Skin epidermis (tissue), 12 donors: ENCODE results near the gene EHD4.
A peak's percentile ranks its signal among the peaks of the same experiment; 100 is the strongest.

Experiments
- H3K27ac ChIP-seq, 21 experiments: fragments of 200-600 bp; sonication (generic) in 11 of 21; one replicate each; pipeline ENCODE4 v1.5.0; 2020; ENCODE audit warnings: mild to moderate bottlenecking in 3 of 21, inconsistent platforms in 2 of 21, moderate library complexity in 2 of 21
- H3K4me3 ChIP-seq, 7 experiments: fragments of 200-600 bp; sonication (generic) in 2 of 7; one replicate each; pipeline ENCODE4 v1.5.0; 2020; ENCODE audit warnings: inconsistent platforms in 2 of 7, mild to moderate bottlenecking in 2 of 7, moderate library complexity in 1 of 7

The EHD4 gene

GRCh38 chr15:41965441-41966413 lies 6.6 kb downstream of the EHD4 start:
- H3K27ac ChIP-seq, result peak overlapping the region in 10 of 21 experiments; percentile 0 to 80 (median 60)

GRCh38 chr15:41961595-41962202 lies 10.7 kb downstream of the EHD4 start:
- Histone ChIP-seq H3K27ac (no peak overlapping the region), H3K4me3 (no peak overlapping the region)

More at GRCh38 chr15:41965441-41966413, 6.6 kb downstream of the EHD4 start:
- H3K4me3 ChIP-seq, result no peak overlapping the region

DNA sequence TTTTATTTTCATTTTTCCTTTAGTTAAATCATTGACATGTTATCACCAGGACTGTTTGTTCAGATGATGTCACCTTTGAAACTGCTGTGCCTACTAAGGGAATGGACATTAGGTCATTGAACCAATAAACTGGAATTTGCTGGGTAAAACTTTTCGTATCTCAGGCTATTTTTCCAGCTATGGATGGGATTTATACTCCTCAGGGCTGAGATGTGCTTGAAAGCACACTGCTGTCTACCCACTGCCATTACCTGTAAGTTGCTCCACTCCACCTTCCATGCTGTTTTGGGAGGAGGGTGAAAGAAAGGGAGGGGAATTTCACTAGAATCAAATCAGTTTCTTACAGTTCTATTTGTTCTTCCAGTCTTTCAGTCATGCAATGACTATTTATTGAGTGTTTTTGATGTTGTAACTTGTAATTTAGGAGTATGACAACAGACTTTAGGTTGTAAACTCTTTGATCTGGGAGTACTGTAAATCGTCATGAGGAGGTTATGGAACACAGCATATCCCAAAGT lies 11.3 kb downstream of the EHD4 start:
- Histone ChIP-seq H3K27ac (no peak overlapping the region), H3K4me3 (no peak overlapping the region)

DNA sequence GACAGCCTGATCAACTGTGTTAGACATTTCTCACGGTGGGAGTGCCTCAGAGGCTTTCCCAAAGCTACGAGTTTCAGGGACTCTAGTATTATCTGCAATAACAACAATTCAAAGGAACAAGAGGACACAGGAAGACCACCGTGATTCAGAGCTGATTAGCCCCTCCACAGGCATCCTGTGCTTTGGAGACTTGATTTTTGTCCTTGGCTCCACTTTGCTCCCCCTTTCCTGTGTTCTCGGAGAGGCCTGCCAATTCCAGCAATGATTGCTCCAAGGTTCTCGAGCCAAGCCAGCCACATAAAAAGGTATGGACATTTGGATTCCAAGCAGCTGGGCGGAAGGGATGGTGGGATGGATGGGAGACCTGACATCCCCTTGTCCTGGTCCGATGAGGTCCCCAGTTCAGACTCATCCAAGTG lies 14.3 kb downstream of the EHD4 start:
- Histone ChIP-seq H3K4me3 (no peak overlapping the region), H3K27ac (peak overlapping the region in 2 of 21 experiments; percentile 26 to 77)

DNA sequence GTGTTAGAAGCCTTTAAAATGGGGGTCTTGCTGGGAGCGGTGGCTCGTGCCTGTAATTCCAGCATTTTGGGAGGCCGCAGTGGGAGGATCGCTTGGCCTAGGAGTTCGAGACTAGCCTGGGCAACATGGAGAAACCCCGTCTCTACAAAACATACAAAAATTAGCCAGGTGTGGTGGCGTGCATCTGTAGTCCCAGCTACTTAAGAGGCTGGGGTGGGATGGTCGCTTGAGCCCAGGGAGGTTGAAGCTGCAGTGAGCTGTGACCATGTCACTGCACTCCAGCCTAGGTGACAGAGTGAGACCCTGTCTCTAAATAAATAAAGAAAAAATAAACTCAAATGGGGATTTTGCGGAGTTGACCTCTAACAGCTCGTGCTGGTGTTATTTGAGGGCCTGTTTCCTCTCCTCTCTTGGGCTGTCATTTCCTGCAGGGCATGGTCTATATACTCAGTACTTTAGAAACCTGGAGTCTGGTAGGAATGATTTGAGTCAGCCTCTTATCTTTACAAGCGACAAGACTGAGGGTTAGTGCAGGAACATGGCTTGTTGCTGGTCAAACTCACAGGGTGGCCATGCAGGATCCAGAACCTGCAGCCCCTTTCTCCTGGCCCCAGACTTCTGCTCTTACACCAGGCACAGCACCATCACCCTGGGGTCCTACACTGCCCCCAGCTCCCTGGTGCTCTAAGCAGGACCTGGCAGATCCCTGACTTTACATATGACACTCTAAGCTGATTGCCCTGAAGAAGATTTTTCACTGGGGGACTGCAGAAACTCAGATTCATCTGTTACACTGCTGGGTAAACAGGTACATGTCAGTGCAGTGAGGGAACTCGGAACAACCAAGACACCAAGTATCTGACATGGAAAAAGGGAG lies 15.1 kb downstream of the EHD4 start:
- Histone ChIP-seq H3K27ac (peak overlapping the region in 8 of 21 experiments; percentile 8 to 77 (median 36)), H3K4me3 (no peak overlapping the region)

DNA sequence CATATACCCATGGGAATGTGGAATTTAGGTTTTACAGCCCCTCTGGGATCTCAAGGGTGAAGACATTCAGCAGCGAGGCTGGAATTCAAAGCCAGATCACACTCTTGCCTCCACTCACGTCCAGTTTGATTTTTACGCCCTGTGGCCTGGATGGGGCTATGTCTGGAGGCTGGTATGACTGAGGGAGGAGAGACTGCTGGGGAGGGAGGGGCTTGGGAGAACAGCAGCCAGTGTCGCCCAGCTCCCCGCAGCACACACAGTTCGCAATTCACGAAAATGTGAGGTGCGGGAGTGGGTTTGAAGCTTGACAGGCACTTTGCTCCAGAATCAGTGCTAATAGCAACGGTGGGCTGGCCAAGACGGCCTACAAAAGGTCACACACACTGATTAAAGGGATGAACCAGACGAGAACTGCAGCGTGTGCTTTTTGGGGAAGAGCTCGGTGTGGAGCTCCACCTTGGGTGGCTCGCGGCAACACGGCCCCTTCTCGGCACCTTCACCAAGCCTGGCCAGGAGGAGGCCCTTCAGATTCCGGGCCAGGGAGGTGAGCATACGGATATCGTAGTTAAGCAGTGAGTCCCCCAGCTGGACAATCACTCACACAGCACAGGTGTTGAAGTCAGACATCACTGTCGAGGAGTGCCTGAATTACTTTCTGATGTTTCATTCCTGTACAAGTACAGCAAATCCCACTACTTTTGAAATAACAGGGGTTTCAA lies 16.4 kb downstream of the EHD4 start:
- H3K27ac ChIP-seq, result peak overlapping the region in 4 of 21 experiments; percentile 15 to 32 (median 22)
- H3K4me3 ChIP-seq, result no peak overlapping the region

- H3K27ac ChIP-seq, result peak overlapping the region in 1 of 21 experiments; percentile 32
- no peak overlapping the region for H3K4me3 ChIP-seq
Observed at GRCh38 chr15:41955100-41955499, 17.3 kb downstream of the EHD4 start.

DNA sequence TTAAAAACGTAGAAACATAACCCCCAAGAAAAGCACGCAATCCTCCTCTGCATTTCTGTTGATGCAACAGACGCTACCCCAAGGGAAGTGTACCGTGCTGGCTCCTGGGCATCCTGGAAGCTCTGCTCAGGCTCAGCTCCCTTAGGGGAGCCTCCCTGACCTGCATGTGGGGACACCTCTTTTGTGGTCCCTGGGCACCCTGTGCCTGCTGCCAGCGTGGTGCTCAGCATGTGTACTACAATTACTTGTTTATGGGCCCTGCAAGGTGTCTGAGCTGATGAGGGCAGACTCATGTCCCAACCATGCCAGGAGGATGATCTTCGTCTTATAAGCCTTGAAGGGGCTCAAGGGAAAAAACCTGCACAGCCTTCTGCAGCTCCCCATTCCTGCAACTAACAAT lies 18.3 kb downstream of the EHD4 start:
- H3K4me3 ChIP-seq, result no peak overlapping the region

GRCh38 chr15:41952013-41952563 lies 20.3 kb downstream of the EHD4 start:
- Histone ChIP-seq H3K27ac (peak overlapping the region in 5 of 21 experiments; percentile 8 to 76 (median 13)), H3K4me3 (no peak overlapping the region)

More for the DNA sequence above, 18.3 kb downstream of the EHD4 start:
- H3K27ac ChIP-seq, result no peak overlapping the region

GRCh38 chr15:41951571-41951970 lies 20.8 kb downstream of the EHD4 start:
- H3K27ac ChIP-seq, result peak overlapping the region in 8 of 21 experiments; percentile 8 to 76 (median 40)

GRCh38 chr15:41950489-41950888 lies 21.9 kb downstream of the EHD4 start:
- peak overlapping the region in 8 of 21 experiments; percentile 5 to 76 (median 64) for H3K27ac ChIP-seq
- no peak overlapping the region for H3K4me3 ChIP-seq

More at GRCh38 chr15:41951571-41951970, 20.8 kb downstream of the EHD4 start:
- H3K4me3 ChIP-seq, result no peak overlapping the region

- Histone ChIP-seq H3K27ac (peak overlapping the region in 8 of 21 experiments; percentile 17 to 76 (median 60)), H3K4me3 (no peak overlapping the region)
Observed at GRCh38 chr15:41950127-41950483, 22.3 kb downstream of the EHD4 start.

DNA sequence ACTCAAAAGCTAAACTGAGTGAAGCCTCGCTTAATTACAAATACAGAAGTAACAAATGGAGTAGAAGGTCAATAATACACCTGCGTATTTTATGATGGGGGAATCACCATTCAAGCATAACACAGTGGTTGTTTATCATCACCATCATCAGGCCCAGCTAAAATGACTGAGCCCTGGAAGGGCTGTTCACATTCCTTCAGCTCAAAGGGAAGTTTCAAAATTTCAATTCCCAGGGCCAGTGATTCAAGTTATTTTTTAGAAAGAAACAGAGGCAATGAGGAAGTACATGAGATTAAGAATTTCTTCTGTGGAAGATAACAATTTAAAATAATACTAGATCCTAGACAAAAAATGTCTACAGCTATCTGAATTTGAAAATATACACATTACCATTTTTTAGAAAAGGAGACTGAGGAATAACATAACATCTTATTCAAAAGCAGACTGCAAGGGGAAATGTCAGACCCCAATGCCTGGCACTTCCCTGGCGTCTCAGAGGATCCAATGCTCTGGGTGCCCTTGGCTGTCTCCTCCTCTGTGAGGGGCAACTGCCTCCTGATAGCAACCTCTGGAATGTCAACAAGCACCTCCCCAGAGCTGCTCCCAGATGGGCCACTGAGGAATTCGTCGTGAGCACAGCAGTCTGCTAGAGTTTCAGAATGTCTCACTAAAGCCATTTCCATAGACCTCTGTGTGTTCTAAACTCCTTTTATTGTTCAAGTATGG lies 22.8 kb downstream of the EHD4 start:
- Histone ChIP-seq H3K4me3 (no peak overlapping the region), H3K27ac (peak overlapping the region in 7 of 21 experiments; percentile 17 to 76 (median 63))

GRCh38 chr15:41948490-41948889 lies 23.9 kb downstream of the EHD4 start:
- Histone ChIP-seq H3K4me3 (no peak overlapping the region), H3K27ac (peak overlapping the region in 3 of 21 experiments; percentile 10 to 45 (median 19))

- H3K4me3 ChIP-seq, result no peak overlapping the region
- H3K27ac ChIP-seq, result peak overlapping the region in 2 of 21 experiments; percentile 12 to 34
Observed at GRCh38 chr15:41946970-41947369, 25.4 kb downstream of the EHD4 start.

DNA sequence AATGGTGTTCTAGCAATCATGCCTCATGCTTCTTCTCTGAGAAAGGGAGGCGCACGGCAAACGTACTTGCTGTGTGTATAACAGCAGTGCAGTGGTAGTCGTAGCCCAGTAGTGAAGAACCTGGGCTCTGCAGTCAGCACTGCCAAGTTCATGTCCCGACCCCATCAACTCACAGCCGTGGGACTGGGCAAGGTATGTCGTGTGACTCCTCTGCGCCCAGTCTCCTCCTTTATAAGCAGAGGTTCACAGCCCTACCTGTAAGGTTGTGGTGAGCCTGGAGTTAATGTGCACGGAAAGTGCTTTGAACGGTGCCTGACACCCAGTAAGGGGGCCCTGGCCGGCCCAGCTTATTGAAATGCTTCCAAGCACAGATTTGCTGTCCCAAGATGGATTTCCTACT lies 26.6 kb downstream of the EHD4 start:
- no peak overlapping the region for H3K4me3 ChIP-seq
- H3K27ac ChIP-seq, result peak overlapping the region in 2 of 21 experiments; percentile 25 to 72

DNA sequence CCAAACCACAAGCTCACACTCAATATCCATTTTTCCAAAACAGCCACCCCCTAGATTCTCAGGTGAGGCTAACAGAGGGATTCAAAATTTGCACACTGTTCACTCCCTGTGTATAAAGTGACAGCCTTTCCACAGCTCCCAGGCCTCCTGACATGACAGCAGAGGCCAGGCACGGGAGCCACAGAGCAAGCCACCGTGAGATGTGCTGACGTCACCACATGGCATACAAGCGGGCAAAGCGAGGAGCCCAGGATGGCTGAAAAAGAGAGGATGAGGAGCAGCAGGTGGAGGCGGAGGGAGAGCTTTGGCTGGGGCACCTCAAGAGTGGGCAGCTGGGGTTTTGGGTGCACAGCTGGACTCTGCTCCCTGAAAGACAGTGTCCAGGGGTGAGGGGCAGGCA lies 27.1 kb downstream of the EHD4 start:
- Histone ChIP-seq H3K4me3 (no peak overlapping the region), H3K27ac (peak overlapping the region in 2 of 21 experiments; percentile 69 to 72)
